ENCODE data around the gene CACNG6.
A peak's percentile ranks its signal among the peaks of the same experiment; 100 is the strongest.
"Not testable (repeated sequence)": the region's sequence is repeated elsewhere in the genome, so short reads cannot be mapped to it uniquely, and the experiment has no call there.

CACNG6 gene

DNA sequence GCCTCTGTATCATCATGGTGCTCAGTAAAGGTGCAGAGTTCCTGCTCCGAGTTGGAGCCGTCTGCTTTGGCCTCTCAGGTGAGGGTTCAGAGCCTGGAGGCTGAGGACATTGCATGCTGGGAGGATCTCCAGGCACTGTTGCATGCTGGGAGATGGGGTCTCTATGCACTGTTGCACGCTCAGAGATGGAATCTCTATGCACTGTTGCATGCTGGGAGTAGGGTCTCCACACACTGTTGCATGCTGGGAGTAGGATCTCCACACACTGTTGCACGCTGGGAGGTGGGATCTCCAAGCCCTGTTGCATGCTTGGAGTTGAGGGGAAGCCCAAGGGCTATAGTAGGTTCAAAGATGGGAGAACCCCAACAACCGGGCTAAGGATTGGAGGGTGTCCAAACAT, 8.3 kb downstream of the CACNG6 start:
- DNase-seq (ENCODE audit: low read depth, low spot score), result no peak

DNA sequence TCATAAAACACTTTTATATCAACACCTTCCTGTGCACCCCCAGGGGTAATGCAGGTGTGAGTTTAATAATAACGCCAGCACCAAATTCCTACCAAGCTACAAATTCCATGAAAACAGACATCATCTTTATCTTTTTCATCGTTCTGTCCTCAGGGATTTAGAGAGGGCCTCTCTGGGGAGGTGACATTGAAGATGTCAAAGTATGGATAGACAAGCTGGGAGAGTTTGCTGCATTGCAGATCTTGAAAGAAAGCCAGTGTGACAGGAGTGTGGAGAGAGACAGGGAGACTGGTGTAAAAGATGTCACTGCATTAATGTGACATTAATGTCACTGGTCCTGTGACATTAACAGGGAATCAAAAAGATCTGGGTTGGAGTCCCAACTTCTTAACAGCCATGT, 10.1 kb downstream of the CACNG6 start:
- DNase-seq (ENCODE audit: low read depth, low spot score), result no peak

DNA sequence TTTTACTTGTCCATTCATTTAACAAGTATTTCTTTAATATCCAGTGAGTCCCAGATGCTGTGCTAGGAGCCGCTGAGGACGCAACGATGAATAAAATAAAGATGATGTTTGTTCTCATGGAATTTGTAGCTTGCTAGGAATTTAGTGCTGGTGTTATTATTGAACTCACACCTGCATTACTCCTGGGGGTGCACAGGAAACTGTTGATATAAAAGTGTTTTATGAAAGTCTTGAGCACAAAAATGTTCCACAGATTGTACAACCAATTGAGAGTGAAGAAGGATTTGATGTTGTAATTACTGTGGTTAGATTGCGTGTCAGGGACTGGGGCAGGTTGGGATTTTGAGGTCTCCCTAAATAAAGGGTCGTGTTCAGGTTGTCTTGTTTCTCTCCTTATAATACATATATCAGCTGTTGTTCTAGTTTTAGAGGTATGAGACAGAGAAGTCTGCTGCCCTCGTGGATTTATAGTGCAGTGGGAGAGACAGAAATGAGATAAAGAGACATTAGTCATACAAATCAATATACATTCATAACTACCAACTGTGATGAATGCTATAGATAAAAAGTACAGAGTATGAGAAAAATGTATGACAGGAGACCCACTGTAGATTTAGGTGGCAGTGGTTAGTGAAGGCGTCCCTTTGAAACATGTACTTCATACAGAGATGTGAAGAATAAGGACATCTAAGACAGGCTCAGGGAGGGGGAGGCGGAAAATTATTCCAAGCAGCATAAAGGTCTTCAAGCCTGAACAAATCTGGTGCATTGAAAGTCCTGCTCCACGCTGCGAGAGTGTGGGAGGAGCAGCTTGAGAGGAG, 11.3 kb downstream of the CACNG6 start:
- DNase-seq (ENCODE audit: low read depth, low spot score), result no peak

DNA sequence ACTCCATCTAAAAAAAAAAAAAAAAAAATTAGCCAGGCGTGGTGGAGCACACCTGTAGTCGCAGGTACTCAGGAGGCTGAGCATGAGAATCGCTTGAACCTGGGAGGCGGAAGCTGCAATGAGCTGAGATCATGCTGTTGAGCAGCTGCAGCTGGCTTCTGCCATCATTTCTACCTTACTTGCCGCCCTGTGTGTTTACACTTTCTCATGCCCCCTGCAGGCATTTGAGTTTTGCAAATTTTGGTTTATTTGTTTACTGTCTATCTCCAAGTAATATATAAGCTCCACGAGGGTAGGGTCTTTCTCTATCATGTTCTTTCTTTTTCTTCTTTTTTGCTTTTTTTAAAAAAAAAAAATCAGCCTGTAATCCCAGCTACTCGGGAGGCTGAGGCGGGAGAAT, 18.0 kb downstream of the CACNG6 start:
- DNase-seq (ENCODE audit: low read depth, low spot score), result no peak

DNA sequence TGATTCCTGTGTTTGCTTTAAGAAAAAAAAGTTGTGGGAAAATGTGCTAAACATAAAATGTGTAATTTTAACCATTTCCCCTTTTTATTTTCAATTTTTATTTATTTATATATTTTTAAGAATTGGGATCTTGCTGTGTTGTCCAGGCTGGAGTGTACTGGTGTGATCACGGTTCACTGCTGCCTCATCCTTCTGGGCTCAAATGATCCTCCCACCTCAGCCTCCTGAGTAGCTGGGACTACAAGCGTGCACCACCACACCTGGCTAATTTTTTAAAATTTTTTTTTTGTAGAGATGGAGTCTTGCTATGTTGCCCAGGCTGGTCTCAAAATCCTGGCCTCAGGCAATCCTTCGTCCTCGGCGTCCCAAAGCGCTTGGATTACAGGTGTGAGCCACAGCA, 19.0 kb downstream of the CACNG6 start:
- DNase-seq (ENCODE audit: low read depth, low spot score), result no peak

DNA sequence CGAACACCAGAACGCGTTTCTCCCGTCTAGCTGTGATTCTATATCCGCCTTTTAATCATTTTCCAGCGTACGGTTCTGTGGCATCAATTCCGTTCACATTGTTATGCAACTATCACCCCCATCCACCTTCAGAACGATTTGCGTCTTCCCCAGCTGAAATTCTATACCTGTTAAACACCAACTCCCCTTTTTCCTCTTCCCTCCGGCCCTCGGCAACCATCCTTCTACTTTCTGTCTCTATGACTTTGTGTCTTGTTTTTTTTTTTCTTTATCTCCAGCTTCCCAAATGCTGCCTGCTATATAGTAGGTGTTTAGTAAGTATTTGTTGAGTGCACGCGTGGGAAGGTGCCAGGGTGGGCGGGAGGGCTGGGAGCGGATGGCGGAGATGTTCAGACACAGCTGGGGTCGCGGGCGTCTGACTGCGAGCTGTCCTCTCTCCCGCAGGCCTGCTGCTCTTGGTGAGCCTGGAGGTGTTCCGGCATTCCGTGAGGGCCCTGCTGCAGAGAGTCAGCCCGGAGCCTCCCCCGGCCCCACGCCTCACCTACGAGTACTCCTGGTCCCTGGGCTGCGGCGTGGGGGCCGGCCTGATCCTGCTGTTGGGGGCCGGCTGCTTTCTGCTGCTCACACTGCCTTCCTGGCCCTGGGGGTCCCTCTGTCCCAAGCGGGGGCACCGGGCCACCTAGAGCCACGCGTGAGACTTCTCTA, 20.2 kb downstream of the CACNG6 start:
- DNase-seq (ENCODE audit: low read depth, low spot score), result no peak

DNA sequence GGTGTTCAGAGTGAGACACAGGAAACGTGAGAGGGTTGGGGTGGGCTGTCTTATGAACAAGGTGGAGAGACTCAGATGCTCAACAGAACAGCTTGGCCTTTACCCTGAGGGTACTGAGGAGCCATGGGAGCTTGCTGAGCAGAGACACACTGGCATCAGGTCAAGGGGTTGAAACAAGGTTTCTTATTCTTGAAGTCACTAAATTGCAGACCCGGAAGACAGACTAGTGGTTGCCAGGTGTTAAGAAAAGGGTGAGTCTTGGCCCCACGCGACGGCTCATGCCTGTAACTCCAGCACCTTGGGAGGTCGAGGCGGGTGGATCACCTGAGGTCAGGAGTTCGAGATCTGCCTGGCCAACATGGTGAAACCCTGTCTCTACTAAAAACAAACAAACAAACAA, 22.4 kb downstream of the CACNG6 start:
- DNase-seq (ENCODE audit: low read depth, low spot score), result no peak

DNA sequence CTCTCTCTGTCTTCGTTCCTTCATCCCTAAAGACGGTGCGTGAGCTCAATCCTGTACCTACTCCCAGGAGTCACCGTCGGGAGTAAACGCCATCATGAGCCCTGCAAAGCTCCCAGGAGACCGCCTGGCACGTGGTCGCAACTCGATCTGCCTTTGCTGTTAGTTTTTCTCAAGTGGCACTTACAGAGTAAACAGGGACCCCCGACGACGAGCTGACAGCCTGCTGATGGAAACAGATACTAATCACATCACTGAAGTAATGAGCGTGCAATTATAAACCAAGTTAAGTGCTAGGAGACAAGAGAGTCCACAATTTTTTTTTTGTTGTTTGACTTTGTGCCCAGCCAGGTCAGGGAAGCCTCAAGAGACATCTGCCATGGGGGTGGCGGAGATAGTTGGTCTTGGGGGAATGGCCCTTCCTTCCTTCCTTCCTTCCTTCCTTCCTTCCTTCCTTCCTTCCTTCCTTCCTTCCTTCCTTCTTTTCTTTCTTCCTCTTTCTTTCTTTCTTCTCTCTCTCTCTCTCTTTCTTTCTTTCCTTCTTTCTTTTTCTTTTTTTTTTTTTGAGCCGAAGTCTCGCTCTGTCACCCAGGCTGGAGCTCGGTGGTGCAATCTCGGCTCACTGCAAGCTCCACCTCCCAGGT, 23.6 kb downstream of the CACNG6 start:
- DNase-seq (ENCODE audit: low read depth, low spot score), result no peak

DNA sequence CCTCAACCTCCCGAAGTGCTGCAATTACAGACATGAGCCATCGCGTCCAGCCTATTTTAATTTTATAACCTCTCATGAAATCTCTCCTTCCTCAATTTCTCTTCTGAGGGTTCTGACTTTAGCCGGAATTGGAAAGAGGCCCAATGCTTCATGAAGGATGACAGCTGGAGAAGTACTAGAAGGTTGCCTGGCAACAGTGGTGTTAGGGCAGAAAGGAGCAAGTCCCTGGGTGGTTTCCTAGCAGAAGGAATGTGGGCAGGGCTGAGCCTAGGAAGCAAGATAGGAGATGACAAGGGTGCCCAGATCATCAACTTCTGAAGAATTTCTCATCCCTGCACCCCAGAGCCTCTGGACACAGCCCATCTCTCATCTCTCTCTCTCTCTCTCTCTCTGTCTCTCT, 25.8 kb downstream of the CACNG6 start:
- DNase-seq (ENCODE audit: low read depth, low spot score), result no peak

DNA sequence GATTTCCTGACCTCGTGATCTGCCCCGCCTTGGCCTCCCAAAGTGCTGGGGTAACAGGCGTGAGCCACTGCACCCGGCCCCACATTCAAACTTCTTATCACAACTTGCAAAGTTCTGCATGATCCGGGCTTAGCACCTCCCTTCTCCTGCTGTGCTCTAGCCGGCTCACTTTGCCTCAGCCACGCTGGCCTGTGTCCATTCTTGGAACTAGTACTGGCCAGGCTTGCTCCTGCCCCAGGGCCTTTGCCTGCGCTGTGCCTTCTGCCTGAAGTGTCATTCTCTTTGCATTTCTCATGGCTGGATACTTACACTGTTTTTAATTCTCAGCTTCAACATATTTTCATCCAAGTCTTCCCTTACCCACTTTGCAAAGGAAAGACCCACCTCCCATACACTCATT, 29.9 kb downstream of the CACNG6 start:
- DNase-seq (ENCODE audit: low read depth, low spot score), result no peak

DNA sequence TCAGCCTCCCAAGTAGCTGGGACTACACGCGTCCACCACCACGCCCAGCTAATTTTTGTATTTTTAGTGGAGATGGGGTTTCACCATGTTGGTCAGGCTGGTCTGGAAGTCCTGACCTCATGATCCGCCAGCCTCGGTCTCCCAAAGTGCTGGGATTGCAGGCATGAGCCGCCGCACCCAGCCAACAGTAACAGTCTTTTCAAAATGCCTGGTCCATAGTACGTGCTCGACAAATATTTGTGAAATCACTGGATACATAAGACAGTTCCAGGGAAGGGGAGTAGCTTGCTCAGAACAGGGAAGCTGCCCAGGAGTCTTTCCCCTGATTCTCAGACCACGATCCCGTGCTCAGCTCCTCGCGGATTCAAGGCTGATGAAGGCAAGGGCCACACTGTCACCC, 30.5 kb downstream of the CACNG6 start:
- no peak for DNase-seq (ENCODE audit: low read depth, low spot score)

DNA sequence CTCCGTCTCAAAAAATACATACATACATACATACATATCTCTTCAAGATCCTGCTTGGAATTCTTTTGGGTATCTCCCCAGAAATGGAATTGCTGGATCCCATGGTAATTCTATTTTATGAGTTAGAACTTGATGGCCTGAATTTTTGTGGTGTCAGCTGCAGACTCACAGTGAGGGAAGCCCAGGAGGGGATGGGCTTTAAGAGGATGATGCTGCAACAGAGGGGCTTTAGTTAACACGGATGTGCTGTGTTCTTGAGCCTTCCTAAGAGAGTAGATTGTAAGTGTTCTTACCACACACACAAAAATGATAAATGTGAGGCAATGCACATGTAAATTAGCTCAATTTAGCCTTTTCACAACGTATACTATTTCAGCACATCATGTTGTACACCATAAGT, 31.8 kb downstream of the CACNG6 start:
- DNase-seq (ENCODE audit: low read depth, low spot score), result no peak

DNA sequence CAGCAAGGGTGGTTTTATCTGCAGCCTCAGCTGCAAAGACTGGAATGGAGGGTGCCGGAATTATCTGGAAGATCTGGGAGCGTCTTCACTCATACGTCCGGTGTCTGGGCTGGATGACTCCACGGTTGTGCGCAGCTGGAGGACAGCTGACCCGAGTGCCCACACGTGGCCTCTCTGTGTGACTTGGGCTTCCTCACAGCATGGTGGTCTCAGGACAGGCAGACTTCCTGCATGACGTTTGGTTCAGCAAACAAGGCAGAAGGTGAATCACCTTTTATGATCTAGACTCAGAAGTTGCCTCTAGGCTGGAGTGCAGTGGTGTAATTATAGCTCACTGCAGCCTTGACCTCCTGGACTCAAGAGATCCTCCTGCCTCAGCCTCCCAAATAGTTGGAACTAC, 33.2 kb downstream of the CACNG6 start:
- DNase-seq (ENCODE audit: low read depth, low spot score), result no peak

DNA sequence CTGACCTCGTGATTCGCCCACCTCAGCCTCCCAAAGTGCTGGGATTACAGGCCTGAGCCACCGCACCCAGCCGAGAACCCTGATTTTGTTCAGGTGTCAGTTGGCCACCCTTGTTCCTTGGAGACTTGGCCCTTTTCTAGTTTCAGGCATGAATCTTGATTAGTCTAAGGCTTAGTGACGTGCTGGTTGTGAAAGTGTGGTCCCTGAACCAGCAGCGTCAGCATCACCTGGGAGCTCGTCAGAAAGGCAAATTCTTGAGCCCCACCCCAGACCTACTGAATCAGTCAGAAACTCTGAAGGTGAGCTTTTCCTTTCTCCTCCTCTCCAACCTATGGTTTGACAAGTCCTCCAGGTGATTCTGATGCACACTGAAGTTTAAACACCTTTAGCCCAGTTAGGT, 35.2 kb downstream of the CACNG6 start:
- DNase-seq (ENCODE audit: low read depth, low spot score), result no peak

DNA sequence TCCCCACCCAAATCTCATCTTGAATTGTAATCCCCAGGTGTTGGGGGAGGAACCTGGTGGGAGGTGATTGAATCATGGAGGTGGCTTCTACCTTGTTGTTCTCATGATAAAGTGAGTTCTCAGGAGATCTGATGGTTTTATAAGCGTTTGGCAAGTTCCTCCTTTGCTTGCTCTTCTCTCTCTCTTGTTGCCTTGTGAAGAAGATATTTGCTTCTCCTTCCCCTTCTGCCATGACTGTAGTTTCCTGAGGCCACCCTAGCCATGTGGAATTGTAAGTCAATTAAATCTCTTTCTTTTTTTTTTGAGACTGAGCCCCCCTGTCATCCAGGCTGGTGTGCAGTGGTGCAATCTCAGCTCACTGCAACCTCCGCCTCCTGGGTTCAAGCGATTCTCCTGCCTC, 37.9 kb downstream of the CACNG6 start:
- no peak for DNase-seq (ENCODE audit: low read depth, low spot score)

DNA sequence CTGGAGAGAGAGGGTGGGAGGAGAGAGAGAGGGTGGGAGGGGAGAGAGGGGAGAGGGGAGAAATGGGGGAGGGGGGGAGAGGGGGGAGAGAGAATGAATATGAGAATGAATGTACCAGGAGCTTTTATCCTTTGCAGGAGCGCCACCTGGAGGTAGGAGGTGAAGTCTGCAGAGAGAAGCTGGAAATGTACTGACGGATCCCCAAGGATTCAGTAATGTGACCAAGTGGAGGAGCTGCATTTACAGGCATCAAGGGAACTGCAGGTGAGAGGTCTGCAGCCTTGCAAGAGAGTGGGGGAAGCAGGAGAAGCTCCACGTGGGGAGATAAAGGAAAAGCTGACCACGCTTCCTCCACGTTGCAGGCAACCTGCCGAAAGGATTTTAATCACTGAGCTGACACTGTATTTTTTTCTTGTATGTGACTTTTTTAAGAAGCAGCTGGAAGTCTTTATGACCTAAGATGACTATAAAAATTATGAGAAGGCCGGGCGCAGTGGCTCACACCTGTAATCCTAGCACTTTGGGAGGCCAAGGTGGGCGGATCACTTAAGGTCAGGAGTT, 38.6 kb downstream of the CACNG6 start:
- DNase-seq (ENCODE audit: low read depth, low spot score), result peak; percentile 83

DNA sequence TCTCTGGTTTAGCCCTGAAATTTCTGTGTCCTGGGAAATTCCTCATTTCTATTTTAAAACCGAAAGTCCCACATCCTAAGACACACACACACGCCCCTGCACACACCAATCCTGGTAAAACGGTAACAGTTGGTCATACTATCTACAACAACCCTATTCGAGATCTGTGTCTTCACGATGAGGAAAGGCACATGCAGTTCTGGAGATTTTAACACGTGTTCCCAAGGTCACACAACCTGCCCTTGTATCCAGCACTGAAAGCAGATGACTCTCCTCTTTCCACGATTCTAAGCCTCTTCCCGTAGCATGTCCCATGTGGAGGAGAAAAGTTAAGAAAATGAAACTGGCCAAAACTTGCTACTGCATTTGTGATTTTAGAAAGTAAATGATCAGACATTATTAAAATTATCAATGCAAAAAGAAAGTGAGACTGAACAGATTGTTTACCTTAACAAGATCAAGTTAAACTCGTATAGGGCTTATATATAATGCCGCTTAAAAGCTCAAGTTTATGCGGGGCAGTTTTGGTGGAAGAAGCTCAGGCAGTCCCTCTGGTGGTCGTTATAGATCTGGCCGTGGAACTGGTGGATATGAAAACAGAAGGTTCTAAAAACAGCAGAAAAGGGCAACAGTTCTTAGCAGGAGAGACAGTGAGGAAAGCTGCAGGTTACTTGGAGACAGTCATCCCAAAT, 39.6 kb downstream of the CACNG6 start:
- no peak for DNase-seq (ENCODE audit: low read depth, low spot score)

DNA sequence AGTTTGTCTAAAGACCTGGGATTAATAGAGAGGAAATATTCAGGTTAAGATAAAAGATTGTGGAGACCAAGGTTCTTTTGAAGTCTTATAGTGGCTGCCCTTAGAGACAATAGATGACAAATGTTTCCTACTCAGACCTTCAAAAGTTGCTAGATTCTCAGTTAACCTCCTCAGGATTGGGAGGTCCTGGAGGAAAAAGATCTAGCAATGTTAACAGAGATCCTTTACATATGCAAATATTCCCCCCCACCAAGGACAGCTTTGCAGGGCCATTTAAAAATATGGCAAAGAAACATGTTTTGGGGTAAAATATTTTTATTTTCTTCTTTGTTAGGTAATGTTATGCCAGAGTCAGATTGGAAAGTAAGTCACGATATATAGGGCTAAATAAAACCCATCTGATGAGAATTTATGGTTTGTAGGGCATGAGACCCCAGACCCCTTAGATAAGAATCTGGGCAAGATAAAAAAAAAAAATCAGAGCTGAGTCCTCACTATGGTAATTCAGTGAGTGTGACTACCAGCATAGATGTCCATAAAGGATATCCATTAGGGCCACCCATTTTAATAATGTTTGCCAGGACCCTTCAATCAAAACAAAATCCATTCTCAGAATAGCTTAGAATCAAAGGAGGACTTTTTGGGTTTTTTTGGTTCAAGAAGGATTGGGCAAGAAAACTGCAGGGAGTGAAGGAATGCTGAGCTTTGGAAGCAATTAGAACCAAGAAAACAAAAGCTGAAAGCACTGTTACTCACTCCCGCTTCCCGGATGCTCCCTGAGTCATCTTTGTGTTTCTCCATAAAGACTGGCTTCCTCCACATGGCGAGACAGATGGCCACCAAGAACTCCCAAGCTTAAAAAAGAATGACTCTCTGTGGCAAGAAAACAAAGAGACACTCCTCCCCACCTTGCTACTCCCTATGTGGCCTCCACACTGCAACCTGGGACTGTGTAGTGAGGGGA, 44.1 kb downstream of the CACNG6 start:
- peak; percentile 84 for DNase-seq (ENCODE audit: low read depth, low spot score)

DNA sequence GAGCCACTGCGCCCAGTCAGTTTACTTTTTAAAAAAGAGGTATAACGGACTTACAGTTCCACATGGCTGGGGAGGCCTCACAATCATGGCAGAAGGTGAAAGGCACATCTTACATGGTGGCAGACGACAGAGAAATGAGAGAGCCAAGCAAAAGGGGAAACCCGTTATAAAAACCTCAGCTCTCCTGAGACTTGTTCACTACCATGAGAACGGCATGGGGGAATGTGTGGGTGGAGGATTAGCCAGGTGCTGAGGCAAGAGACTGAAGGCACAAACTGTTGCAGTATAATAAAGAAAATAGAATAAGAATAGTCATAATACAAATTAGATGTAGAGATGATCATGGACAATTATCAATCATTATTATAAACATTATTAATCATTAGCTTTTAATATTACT, 45.1 kb downstream of the CACNG6 start:
- not testable (repeated sequence) for DNase-seq (ENCODE audit: low read depth, low spot score)

DNA sequence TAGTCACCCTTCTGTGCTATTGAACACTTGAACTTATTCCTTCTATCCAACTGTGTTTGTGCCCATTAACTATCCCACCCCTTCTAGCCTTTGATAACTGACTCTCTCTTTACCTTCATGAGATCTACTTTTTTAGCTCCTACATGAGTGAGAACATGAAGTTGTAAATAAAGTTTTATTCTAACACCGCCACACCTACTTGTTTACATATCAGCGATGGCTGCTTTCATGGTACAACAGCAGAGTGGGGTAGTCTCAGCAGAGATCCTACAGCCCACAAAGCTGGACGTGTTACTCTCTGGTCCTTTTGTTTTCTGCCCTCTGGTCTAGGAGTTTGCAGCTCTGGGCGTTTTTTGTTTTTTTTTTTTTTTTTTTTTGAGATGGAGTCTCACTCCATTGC, 48.6 kb downstream of the CACNG6 start:
- no peak for DNase-seq (ENCODE audit: low read depth, low spot score)
